HG03175 (cell line): ENCODE measurements around the gene ZDHHC7.
A peak's percentile ranks its signal among the peaks of the same experiment; 100 is the strongest.
"Not testable (repeated sequence)": the region's sequence is repeated elsewhere in the genome, so short reads cannot be mapped to it uniquely, and the experiment has no call there.

Experiments used
- ATAC-seq: cut with Tn5 transposase; IDR thresholded peaks from one replicate; pipeline ENCODE4 v1.9.1; 2021; ENCODE audit warnings: mild to moderate bottlenecking, moderate library complexity; ENCODE audit not compliant: unreplicated experiment

The ZDHHC7 gene

DNA sequence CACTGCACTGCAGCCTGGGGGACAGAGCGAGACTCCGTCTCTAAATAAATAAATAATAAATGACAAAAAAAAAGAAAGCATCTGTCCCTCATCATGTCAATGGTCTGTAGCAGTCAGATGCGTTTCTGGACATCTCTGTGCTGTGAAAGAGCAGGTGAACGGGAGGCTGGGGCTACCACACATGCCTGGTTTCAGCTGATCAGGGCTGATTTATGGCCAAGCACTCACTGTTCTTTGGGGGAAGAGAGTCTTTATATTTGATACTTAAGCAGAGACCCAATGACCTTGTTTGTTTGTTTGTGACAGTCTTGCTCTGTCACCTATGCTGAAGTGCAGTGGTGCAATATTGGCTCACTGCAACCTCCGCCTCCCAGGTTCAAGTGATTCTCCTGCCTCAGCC, 33.7 kb upstream of the ZDHHC7 start:
- ATAC-seq, result no peak

DNA sequence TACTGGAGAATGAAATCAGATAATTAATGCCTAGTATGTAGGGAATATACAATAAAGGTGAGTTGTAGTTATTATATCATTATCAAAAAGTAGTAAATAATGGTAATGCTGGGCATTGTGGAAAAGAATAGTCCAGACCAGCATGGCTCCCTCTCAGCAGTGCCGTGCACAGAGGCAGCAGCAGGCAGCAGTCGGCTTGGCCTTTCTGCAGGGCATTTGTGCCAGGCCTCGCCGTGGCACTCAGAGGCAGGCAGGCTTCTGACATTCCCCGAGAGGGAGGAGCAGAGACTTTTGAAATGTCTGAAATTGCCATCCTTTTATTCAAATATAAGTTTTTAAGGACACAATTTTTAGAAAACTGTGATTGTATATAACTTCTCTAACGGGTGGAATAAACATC, 31.3 kb upstream of the ZDHHC7 start:
- no peak for ATAC-seq

DNA sequence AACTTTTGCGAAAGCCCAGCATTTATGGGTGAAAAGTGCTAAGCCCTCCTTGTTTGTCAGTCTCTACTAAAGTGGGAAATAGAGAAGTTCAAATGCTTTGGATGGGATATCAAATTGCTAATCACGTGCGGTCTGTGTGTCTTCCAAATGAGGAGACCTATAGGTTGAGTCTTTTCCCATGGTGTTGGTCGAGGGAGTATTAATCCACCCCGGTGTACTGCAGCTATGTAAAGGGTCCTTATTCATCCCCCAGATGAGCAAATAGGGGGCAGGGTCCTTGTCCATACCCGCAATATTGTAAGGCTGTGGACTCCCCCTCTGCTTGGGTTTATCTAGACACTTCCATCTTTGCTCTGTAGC, 30.8 kb upstream of the ZDHHC7 start:
- ATAC-seq, result no peak

DNA sequence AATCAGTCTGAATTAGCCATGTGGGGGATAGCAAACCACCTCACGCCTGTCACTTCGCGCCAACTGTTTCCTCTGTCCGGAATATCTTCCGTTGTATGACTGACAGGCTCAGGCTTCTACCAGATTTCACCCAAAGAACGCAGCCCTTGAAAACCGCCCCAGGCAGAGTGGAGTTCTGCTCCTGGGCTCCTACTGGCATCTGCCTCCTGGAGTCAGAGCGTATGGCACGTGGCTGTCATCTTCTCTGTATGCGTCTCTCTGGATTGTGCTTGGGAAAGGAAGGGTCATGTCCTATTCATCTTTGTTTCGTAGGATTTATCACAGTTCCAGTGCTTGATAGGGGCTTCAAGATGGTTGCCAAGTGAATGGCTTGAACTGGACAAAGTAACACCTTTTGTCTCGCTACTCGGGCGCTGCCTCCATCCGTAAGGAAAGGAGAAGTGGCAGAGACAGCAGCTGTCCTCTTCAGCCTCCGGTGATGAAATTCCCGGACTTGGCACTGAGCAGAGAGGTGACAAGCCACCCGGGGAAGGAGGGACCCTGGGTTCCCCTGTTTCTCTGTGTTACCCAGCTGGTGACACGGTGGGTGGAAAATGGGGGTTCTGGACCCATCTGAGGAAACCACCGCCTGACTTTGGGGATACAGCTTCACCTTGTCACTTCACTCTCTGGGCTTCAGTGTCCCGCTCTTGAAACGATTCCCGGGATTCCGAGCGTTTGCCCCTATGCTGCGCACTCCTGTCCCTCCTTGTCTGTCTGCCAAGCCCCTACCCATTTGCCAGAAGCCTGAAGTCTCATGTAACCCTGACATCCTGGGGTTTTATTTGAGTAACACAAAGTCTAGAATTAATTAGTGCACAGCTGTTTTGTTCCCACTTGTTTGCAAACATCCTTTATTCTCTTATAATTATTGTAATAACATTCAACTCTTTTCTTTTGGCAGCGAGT, 30.2 kb upstream of the ZDHHC7 start:
- no peak for ATAC-seq

DNA sequence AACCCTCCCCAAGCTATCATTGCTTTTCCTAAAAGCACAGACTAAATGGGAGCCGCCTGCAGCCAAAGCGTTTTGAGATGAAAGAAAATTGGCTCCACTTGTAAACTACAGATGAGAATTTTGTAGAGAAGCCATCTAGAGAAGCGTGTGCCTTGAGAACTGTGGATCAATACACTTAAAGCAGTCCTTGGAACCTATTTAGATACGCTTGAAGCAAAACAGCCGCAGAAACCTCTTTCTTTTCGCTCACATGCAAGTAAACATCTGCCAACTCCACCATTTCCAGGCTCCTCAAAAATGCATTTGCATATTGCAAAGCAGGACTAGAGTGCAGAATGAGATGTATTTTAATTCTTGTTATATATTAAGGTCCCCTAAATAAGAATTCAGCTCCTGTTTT, 29.4 kb upstream of the ZDHHC7 start:
- ATAC-seq, result no peak

DNA sequence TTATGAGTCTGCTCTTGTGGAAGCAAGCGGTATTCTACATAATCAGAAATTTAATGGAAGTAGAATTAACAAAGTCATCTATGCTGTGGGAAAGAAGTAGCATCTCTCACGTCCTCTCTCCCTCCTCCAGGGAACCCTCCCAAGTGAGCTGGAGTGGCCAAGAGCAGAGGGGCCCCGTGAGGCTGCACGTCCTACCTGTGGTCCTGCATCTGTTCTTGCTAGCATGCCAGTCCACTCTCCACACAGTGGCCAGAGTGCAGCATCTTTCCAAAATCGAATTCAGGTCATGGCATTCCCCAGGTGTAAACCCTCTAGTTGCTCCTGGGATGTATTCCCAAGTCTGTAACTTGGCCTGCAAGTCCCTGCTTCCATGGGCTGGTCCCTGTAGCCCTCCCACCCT, 26.4 kb upstream of the ZDHHC7 start:
- ATAC-seq, result no peak

DNA sequence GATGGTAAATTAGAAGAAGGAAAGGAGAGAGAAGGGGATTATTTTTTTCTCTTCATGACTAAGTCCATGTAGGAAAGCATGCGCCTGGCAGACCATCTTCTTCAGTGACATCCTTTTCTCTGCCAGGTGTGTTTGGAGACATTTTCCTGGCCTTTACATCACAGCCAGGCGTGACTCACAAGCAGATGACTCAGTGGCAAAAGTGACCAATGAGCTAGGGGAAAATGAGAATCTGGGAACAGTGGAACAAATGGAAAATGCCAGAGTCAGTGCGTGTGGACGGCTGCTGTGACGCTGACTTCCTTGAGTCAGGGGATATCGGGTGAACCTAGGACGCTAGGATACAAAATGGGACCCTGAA, 25.7 kb upstream of the ZDHHC7 start:
- ATAC-seq, result no peak

DNA sequence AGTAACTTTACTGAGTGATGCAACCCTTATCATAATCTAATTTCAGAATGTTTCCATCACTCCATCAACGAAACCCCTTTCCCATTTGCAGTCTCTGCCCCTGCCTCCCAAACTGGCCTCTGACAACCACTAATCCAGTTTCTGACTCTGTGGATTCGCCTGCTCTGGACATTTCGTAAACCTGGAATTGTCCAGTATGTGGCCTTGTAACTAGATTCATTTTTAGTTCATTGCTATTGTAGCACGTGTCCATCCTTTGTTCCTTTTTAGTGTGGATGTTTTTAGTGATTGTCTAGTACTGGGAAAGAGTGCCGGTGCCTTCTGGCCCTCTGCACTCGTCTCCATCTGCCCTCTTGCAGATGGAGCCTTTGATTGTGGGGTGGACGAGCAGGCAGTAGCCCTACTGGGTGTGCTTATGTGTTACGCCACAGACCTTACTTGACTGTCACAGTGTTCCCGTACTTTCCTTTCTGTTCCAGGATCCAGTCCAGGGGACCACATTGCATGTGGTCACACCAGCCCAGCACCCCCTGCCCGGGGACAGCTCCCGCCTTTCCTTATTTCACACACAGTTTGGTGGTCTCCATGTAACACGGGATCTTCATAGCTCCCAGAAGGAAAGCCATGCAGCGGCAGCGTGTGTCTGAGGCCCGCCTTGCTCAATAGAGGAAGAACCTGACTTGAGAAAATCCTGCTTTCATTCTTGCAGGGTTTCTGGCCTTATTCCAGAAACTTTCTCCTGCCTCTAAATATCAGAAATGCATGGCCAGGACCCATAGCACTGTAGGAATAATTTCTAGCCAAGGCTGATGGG, 25.1 kb upstream of the ZDHHC7 start:
- no peak for ATAC-seq

DNA sequence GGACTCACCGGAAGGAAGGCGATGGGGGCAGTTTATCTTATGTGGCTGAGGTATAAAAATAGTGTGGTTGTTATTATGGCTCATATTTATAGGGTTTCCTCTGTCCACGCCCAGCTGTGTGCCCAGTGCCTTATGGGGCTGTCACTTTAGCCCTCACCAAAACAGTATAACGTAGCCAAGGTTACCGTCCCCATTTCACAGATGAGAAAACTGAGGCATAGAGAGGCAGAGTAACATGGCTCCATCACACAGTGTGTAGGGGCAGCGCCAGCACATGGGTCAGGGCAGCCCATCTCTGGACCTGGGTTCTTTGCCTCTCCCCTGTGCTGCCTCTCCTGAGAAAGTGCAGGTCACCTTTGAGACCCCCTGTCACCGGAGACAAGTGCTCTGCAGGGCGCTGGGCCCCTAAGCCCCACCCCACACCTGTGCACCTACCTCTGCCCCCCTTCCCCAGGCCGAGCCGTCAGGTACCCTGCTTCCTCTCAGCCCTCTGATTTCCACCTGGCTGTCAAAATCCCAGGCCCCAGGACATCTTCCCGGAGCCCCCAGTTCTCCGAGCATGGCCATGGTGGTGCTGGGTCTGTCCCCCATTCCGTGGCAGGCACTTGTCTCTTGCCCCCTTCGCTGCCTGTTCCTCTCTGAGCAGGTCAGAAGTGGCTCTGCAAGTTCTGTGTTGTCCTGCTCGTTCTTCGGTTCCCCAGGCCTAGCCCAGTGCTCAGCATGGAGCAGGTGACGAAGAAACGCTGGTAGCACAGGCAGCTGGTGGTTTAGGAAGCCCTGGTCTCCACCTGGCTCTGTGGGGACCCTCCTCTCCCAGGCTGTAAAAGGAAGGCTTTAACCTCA, 23.5 kb upstream of the ZDHHC7 start:
- ATAC-seq, result no peak

DNA sequence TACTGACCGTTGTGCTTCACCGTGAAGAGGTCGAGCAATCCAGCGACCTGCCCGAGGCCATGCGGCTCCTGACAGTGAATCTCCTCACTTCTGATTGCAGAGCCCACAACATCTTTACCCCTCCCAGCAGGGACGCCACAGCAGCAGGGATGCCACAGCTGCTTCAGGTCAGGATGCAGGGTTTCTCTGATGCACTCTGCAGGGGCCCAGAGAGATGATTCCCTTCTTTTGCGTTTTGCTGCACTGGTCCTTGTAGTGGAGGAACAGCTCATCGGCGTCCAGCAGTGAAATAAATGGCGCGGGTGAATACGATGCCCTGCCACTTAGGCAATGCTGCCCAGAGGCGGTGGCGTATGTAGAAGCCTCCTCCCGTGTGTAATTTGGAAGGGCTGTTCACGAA, 21.8 kb upstream of the ZDHHC7 start:
- ATAC-seq, result no peak

DNA sequence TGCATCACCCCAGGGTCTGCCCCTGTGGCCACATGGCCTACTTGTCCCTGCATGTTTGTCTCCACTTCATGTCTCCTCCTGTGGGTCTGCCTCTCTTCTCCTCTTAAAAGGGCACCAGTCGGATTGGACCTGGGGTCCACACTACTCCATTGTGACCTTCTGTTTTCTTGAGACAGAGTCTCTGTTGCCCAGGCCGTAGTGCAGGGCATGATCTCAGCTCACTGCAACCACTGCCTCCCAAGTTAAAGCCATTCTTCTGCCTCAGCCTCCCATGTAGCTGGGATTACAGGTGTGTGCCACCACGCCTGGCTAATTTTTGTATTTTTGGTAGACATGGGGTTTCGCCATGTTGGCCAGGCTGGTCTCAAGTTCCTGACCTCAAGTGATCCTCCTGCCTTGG, 20.9 kb upstream of the ZDHHC7 start:
- ATAC-seq, result not testable (repeated sequence)

DNA sequence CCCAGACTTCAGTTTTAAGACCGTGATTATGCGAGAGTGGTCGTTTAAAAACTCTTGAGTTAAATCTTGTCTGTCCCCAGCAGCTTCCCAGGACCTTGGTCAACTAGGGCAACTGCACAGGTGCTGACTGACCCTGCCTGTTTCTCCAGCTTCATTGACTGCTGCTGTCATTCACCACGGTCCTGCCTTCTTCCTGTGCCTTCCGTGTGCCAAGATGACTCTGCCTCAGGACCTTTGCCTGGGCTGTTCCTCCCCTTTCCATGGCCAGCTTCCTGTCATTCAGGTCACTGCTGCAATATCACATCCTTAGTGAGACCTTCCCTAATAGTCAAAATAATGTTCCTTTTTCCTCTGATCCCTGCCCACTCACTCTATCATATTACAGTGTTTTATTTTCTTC, 20.1 kb upstream of the ZDHHC7 start:
- ATAC-seq, result no peak

DNA sequence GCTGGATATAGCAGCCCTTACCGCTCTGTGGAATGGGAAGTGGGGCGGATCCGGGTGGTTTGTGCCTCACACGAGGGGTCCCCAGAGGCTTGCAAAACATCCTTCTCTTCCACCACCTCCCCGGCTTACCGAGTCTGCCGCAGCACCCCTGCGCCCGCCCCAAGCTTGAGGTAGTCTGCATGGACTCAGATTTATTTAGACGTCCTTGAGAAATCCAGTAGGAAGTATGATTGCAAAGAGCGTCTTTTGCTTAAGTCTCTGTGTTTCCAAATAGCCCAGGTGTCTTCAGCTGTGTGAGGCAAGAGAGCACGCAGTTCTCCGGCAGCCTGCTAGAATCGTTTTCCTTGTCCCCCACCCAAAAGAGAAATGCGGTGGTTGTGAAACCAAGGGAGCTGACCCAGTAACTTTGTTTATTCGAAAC, 18.7 kb upstream of the ZDHHC7 start:
- no peak for ATAC-seq

DNA sequence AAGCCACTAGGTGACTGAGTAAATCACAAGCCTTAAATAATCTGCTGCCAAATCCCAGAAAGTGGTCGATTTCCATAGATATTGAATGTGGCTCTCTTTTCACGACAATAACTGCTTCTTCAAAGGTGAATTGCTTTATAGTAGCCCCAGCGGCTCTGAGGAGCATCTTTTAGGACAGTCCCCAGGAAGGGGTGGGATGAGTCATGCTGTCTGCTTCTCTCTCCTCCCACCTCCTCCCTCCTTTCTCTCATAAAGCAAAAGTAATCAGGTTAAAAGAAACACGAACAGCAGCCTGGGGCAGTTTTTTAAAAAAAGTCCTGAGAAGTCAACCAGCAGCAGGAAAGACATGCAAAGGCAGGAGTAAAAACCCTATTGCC, 18.1 kb upstream of the ZDHHC7 start:
- no peak for ATAC-seq

DNA sequence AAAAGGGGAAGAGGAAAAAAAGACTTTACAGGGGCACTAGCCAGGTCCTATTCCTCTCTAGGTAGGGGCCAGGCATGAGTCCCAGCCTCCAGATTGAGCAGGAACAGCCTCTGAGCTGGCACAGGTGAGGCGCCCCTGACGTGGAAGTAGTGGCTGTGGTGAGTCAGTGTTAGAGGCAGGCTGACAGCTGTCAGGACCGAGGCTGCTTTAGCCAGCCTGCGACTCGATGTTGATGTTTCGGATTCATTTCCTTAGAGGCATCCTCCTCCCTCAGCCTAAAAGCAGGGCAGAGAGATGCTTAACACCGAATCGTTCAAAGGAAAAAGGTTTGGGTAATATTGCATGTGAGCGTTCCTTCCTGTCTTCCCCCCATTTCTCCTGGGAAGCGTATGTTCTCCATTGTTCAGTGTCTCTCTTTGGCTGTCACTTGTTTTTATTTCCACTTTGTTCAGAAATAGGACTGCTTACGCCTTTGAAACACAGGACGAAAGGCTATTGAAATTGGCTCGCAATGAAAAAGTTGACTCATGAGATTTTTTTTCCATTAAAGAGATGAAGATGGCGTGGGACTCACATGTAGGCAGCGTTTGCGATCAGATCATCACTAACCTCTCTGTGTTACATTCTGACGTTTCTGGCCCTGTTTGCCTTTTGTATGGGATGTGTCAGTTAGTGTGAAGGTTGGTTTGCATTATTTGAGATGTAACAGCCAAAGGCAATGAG, 17.5 kb upstream of the ZDHHC7 start:
- no peak for ATAC-seq

DNA sequence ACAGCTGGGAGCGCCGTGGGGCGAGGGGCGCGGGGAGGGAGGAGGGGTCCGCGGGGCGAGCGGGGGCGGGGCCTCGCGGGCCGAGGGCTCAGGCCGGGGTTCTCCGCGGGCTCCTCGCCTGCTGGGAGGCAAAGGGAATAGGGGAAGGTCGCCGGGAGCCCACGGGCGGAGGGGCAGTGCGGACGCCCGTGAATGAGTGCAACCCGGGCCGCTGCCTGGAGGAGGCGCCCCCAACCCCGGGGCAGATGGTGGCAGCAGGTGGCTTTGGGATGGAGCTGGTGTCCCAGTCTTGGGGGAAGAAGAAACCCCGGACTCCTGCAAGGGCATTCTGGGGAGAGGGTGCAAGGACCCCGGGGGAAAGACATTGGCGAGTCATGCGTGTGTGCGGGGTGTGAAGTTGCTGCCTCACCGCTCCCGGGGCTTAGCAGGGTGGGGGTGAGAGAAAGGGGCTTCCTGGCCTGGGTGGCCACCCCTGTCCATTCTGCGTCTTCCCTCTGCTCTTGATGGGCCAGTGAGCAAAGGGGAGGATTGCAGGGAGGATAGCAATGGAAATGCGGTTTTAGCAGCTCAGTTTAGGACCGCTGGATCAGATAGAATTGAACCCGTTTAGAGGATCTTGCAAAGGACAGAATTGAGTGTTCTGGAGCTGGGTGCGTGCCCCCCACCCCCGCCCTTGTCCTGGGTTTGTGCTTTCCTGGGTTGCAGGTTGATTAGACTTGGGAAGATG, 16.8 kb upstream of the ZDHHC7 start:
- peak; percentile 22 for ATAC-seq

DNA sequence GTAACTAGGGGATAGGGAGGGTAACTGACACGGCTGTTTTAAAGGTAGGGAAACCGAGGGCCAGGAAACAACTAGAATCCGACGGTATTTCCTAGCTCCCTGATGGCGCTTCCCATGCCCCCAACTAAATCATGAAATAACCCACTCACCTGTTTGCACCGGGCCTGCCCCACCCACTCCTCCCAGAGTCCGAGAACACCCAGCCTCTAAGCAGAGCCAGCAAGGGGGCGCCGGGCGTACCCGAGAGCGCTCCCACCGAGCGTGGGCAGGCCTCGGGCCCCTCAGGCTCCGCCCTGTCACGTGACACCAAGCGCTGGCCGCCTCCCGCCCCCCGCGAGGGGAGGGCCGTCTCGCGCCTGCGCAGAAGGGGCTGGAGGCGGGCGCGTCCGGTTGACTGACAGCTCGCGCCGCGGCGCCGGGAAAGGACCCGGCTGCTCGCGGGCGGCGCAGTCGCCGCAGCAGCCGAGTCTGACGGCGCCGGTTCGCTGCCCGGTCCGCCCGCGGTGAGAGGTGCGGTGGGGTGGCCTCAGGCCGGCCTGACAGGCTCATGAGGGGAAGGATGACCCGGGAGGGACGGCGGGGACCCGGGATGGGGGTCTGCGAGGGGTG, 16.1 kb upstream of the ZDHHC7 start, which contains the start of gene KIAA0513:
KIAA0513 (plus strand) TSS at position 447 of the 609 bp plus-strand sequence. CDS start 39,277 bp downstream, outside the sequence.
- ATAC-seq, result peak; percentile 79

DNA sequence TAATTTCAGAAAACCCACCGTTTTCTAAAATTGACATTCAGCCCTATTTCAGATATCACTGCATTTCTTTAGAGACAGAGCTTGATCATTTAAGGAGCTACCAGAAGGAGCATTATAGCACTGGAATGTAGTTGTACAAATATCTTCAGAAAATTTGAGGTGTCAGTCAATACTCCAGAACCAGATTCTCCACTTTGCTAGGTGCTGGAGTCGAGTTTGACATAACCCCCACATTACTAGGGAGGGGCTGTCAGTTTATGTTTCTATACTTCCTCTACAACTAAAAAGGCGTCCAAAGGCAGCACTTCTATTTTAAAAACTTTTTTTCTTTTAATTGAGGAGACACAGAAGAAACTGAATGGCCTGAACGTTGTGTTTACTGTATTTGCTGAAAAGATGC, 15.4 kb upstream of the ZDHHC7 start:
- no peak for ATAC-seq
